NCI-H1436 treated with DMSO at 0.1 percent for 48 hours (cell line): ENCODE results near the gene MAN2B2.
A peak's percentile ranks its signal among the peaks of the same experiment; 100 is the strongest.

ENCODE experiments used
- DNase-seq: peaks from one replicate; lab custom pipeline; 2025; lab: John Stamatoyannopoulos, UW

MAN2B2 gene

GRCh38 chr4:6568148-6568547 lies 6.8 kb upstream of the MAN2B2 start:
- no peak for DNase-seq

DNA sequence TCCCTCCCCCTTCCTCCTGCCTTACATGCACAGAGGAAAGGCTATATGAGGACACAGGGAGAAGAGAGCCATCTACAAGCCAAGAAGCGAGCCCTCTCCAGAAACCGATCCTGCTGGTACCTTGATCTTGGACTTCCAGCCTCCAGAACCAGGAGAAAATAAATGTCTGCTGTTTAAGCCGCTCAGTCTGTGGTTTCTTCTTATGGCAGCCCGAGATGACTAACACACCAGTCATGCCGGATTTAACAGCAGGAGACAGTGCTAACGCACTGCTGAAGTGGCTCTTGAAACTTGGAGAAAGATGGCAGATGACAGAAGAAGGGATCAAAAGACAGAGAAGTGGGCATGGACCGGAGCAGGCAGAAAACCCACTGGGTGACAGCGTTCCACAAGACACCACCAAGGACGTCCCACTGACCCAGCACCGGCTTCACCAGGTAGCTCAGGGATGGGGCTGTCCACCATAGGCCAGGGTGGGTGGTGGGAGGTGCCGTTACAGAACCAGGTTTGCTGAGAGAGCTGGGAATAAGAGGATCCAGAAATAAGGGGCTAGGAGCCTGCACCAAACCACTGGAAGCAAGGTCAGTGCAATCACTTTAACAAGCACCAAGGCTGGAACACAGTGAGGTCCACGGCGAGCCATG lies 6.2 kb upstream of the MAN2B2 start:
- no peak for DNase-seq

- no peak for DNase-seq
Observed at GRCh38 chr4:6571608-6572007, 3.4 kb upstream of the MAN2B2 start.

GRCh38 chr4:6573551-6573950 lies 1.4 kb upstream of the MAN2B2 start:
- no peak for DNase-seq

DNA sequence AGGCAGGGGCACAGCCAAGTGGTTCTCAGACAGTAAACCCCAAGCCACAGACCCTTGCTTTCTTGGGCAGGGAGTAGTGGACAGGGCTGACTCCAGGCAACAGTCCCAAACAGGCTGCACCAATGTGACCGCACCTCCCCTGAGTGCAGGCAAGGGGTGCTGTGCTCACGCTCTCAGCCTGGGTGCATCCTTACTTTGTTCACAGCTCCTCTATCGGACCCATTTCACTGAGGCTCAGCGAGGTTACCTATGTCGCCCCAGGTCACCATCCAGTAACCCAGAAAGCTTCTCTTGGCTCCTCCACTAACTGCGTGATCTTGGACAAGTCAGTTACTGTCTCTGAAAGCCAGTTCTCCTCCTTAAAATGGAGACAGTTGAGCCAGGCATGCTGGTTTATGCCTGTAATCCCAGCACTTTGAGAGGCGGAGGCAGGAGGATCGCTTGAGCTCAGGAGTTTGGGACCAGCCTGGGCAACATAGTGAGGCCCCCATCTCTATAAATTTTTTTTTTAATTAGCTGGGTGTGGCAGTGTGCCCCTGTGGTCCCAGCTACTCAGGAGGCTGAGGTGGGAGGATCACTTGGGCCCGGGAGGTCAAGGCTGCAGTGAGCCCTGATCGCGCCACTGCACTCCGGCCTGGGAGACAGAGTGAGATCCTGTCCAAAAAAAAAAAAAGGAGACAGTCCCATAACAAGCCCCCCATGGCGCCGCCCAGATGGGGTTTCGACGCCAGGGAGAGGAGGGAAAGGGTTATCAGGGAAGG lies 823 bp upstream of the MAN2B2 start:
- DNase-seq = no peak

DNA sequence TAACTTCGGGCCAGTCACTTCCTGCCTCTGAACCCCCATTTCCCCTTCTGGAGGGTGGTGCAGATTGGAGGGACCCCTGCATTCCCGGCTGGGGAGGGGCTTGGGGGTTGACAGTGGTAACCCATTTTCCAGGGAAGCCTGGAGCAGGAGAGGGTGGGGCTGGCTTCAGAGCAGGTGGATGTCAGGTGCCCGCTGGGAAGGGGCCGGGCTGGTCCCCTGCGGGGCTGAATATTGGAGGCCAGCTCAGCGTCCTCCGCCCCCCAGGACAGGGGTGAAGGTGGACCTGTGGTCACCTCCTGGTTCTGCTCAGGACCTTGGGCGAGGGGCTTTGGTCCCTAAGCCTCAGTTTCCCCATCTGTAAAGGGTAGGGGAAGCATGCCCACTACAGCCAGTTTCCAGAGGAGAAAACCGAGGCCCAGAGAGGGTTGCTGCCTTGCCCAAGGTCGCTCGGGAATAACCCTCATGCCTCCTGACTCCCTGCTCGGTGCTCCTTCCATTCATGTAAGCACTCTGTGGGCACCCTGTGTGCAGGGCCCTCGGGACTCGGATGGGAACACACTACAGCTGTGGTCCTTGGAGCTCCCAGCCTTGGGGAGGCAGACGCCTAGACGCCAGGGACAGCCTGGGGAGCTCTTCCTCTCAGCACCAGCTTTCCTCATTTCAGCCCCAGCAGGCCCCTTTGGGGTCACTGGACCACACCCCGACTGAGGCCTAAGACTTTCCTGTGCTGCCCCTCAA lies 683 bp downstream of the MAN2B2 start:
- DNase-seq = no peak

- DNase-seq = no peak
Observed at GRCh38 chr4:6576512-6576911, 1.5 kb downstream of the MAN2B2 start.

DNA sequence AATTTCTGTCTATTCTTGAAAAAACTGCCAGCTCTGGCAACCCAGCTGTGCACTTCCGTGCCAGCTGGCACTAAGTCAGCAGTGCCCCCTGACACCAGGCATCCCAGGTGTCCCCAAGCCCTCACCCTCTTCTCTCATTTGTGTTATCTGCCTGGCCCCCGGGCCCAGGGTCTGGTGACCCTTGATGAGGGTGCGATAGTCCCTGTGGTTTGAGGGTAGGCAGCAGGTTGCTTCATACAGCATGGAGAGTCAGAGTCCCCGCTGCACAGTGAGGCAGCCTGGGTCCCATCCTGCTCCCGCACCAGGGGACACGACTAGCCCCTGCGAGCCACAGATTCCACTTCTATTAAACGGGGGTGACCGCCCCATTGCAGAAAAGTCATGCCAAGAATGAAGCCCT lies 1.9 kb downstream of the MAN2B2 start:
- no peak for DNase-seq

DNA sequence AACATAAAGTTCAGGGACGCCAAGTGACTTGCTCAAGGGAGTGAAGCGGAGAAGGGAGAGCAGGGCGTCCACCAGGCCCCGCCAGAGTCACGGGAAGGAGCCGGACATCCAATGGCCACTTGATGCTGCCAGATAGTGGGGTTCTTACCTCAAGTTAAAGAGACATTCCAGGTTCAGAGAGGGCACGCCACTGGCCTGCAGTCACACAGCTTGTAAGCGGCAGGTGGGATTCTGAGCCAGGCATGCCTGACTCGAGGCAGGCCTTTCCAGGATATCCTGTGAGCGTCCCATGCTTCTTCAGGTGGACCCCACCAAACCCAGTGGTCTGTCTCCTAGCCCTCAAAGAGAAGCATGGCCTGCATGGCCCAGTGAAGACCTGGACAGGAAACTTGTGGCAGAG lies 2.4 kb downstream of the MAN2B2 start:
- no peak for DNase-seq

- no peak for DNase-seq
Observed at GRCh38 chr4:6578221-6578620, 3.2 kb downstream of the MAN2B2 start.

- DNase-seq = no peak
Observed at GRCh38 chr4:6580353-6580752, 5.4 kb downstream of the MAN2B2 start.

DNA sequence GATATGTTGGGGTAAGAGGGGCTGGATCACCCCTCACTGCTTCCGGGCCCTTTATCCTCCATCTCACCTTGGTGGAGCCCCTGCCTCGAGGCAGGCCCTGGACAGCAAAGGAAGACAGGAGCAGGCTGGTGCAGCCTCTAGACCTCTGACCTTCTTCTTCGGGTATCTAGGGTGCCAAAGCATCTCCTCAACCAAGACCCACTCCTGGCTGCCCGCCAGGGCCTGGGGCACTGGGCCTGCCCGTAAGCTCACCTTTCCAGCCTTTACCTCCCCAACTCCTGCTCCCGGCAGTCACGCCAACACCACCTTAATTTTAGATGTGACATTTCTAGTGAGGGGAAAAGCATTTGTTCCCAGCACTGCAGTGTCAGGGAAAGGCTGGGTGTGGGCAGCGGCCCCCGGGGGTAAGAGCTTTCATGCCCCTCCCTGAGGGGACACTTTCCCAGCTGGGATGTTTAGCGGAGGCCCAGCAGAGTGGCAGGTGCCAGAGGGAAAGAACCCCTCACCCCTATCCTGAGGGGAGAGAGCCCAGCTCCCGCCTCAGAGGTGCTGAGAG lies 6.7 kb downstream of the MAN2B2 start:
- DNase-seq = no peak

DNA sequence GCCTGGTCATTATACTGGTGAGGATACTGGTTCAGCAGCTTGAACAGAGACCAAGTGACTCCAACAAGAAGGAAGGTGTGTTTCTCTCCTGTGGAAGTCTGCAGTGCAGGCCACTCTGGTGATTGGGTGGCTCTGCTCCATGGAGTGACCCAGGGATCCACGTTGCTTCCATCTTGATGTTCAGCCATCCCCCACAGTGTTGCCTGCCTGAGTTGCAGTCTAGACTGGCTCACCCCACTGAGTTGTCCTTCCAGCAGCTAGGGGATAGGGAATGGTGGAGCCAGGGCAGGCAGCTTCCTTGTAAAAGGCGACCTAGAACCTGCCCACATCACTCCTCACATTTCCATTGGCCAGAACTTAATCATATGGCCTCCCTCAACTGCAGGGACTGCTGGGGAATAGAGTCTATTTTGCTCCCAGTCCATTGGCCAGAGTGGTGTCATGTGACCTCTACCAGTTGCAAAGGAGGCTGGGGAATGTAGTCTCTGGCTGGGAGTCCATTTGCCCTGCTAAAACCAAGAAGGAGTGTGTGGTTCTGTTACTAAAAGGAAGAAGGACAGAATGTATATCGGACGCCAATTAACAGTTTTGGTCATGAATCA lies 8.0 kb downstream of the MAN2B2 start:
- no peak for DNase-seq

- DNase-seq = no peak
Observed at GRCh38 chr4:6584865-6585264, 9.9 kb downstream of the MAN2B2 start.

DNA sequence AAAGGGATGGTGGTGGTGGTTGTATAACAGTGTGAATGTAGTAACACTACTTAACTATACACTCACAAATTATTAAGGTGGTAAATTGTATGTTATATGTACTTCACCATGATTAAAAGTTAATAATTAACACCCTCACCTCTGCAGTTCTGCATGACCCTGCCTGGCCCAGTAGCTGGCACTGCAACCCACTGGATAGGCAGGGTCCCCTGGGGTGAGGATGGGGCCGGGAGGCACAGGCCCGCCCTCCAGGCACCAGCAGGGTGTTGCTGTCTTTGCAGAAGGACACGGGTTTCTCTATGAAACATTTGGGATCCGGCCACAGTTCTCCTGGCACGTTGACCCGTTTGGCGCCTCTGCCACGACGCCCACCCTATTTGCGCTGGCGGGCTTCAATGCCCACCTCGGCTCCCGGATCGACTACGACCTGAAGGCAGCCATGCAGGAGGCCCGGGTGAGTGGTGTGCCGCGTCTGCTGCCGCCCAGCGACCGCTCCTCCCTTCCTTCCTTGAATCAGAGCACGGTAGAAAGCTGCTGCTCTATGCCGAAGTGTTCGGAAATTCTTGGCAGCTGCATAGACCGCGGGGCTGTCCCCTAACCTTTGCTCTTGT lies 11.8 kb downstream of the MAN2B2 start:
- no peak for DNase-seq

- DNase-seq = no peak
Observed at GRCh38 chr4:6589444-6589843, 14.5 kb downstream of the MAN2B2 start.

DNA sequence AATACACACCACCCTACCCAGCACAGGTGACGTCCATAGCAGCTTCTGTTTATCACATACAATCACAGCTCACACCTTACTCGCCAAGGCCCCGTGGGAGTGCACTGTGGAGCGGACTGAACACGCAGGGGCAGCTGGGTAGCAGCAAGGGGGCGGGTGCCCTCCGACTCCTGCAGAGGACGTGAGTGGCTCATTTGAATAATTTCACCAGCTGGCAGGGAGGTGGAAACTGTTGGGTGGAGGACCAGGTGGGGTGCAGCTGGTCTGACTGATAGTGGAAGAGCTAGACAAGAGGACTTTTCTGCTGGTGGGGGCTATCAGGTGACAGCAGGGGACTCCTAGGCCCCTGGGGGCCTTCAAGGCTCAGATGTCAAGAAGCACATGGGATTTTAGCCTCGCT lies 16.3 kb downstream of the MAN2B2 start:
- DNase-seq = peak; percentile 84

- no peak for DNase-seq
Observed at GRCh38 chr4:6591781-6592180, 16.8 kb downstream of the MAN2B2 start.

DNA sequence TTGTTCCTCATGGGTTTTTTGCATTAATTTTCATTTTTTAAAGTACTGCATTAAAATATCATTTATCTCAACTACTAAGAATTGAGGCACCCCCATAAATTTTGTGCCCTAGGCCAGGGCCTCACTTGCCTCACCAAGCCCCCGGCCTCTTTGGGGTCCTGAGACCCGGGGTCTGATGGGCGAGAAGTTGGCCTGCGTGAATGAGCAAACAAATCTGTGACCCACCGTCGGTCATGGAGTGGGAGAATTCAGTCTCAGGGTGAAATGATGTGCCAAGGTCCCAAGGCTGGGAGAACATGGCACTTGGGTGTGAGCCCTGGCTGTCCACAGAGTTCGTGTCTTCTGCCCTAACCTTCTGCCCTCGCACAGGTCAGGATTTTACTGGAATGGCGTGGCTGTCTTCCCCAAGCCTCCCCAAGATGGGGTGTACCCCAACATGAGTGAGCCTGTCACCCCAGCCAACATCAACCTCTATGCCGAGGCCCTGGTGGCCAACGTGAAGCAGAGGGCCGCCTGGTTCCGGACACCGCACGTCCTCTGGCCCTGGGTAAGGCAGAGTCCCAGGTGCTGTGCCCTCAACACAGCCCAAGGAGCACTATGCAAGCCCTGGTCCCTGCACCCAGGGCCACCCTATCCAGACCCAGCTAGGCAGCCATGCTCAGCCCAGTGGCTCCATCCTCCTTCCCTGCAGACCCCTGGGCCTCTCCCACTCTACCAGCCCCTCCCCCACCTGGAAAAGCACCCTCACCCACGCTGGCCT lies 18.0 kb downstream of the MAN2B2 start:
- DNase-seq = no peak

DNA sequence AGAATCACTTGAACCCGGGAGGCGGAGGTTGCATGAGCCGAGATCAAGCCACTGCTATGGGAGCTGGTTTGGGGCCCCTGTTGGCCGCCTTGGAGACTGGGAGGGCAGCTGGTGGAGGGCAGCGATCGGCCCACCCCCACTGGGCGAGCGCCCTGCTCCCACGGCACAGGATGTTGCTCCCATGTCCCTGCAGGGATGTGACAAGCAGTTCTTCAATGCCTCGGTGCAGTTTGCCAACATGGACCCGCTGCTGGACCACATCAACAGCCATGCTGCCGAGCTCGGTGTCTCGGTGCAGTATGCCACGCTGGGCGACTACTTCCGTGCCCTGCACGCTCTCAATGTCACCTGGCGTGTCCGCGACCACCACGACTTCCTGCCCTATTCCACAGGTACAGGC lies 19.4 kb downstream of the MAN2B2 start:
- DNase-seq = no peak

DNA sequence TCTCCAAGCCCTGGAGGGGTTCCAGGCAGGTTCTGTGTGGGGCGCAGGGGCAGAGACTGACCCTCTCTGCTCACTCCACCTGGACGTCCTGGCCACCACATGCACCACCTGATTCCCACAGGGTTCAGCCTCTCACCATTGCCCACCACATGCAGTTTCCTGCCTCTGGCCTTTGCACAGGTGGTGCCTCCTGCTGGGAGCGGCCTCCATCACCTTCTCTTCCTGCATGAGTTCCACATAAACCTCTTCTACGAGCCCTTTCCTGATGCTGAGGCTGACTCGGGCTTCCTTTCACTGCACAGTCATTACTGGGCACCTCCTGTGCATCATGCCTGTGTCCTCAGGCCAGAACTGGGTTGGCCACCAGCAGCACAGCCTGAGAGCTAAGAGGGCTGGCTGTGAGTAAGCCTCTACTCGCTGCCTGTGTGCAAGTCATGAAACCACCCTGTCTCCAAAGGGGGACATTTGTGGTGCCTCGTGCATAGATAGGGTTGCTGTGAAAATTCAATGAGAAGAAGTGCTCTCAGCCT lies 19.9 kb downstream of the MAN2B2 start:
- DNase-seq = no peak
